SK-N-MC (cell line): ENCODE data around the gene FBXO38.

Experiments used
- DNase-seq: peaks from one replicate; pipeline ENCODE4 v3.0.0-alpha.2; 2011; ENCODE audit warnings: low read depth, low spot score
- H3K27ac ChIP-seq: fragments of 200-600 bp; sonication (generic); 2 replicates; pipeline ENCODE4 v1.5.1; 2016; ENCODE audit warnings: mixed run types
- H3K36me3 ChIP-seq: fragments of 200-600 bp; sonication (generic); 2 replicates; pipeline ENCODE4 v1.6.1; 2017; ENCODE audit warnings: antibody characterized with exemption, low read length, mixed read lengths; ENCODE audit not compliant: insufficient read depth
- H3K4me3 ChIP-seq: fragments of 200-600 bp; sonication (generic); 2 replicates; pipeline ENCODE4 v1.5.1; 2016
- H3K9ac ChIP-seq: fragments of 200-600 bp; sonication (generic); 2 replicates; pipeline ENCODE4 v1.8.0; 2017; ENCODE audit warnings: mixed run types, mixed read lengths; ENCODE audit not compliant: insufficient read length
- H3K9me3 ChIP-seq: fragments of 200-600 bp; sonication (generic); 2 replicates; pipeline ENCODE4 v1.6.1; 2017; ENCODE audit warnings: low read depth, mild to moderate bottlenecking, antibody characterized with exemption, low read length, moderate library complexity, mixed read lengths
- EZH2 ChIP-seq: fragments of 200-600 bp; sonication (generic); IDR thresholded peaks from one replicate; pipeline ENCODE4 v1.6.1; 2017; ENCODE audit warnings: antibody characterized with exemption
- FOXP2 ChIP-seq: optimal IDR thresholded peaks from 2 replicates; pipeline ENCODE3; 2011; ENCODE audit warnings: mild to moderate bottlenecking, moderate library complexity; ENCODE audit not compliant: insufficient read depth; ENCODE audit errors: extremely low read length, control extremely low read depth
- POLR2AphosphoS5 ChIP-seq: IDR thresholded peaks from 2 replicates; pipeline ENCODE4 v1.6.1; 2012; ENCODE audit warnings: mild to moderate bottlenecking, low read depth, low read length, borderline replicate concordance

Gene FBXO38

DNA sequence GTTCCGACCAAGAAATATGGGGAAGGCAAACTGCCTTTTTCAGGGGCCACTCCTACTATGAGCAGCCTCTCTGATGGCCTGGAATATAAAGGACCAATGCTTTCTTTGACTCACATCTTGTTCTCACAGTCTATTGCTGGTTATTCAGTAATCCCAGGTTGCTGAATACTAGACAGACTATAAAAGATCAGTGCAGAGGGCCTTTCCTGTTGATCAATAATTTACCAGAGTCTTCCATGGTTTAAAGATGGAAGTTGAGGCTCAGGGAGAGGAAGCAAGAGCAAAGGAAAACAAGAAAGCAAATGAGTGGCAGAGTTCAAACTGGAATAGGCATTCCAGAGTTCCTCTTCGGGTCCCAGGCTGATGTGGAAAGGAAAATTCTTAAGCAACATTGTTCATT is 62.9 kb downstream of the FBXO38 start:
- no peak for DNase-seq
- no peak overlapping the region for H3K4me3 ChIP-seq
- no peak for TF ChIP-seq POLR2AphosphoS5
- TF ChIP-seq FOXP2, result no peak
- no peak for TF ChIP-seq EZH2

DNA sequence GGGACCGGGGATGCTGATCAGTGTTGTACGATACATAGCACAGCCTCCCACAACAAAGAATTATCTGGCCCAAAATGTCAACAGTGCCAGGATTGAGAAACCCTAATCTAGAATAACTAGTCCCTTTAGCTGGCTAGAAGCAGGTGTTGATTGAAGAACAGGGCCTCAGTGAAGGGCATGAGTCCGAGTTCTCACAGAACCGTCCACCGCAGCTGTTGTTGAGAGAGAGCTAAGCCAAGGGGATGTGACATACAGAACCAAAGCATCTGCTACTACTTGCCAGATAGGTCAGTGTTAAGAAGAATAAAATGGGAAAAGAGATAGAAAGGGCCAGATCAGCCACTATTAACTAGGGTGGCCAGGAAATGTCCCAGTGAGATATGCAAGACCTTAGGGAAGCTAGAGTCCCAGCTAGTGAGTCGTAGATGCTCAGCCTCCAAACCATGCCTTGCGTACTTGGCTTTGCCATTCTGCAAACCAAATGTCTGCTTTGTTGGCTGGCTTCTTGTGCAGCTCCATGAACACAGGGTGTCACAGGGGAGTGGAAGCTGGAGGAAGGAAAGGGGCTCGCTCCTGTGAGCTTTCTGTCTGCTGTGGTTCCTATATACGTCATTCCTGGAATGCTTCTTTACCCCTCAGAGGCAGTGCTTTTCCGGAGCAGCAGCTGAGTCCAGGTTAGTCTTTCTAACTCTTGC is 68.9 kb downstream of the FBXO38 start:
- H3K9me3 ChIP-seq, result no peaks in the 10 kb centered on the region
- H3K27ac ChIP-seq, result no peak overlapping the region
- no peaks in the 10 kb centered on the region for H3K36me3 ChIP-seq
- no peak overlapping the region for H3K4me3 ChIP-seq
- no peak overlapping the region for H3K9ac ChIP-seq
- DNase-seq, result no peak
- no peak for TF ChIP-seq EZH2

More for the DNA sequence above, 62.9 kb downstream of the FBXO38 start:
- Histone ChIP-seq H3K36me3 (peaks cover 4% of the 10 kb centered on the region; the same call in 1 of the 2 replicates), H3K27ac (no peak overlapping the region), H3K9ac (no peak overlapping the region), H3K9me3 (no peaks in the 10 kb centered on the region)

DNA sequence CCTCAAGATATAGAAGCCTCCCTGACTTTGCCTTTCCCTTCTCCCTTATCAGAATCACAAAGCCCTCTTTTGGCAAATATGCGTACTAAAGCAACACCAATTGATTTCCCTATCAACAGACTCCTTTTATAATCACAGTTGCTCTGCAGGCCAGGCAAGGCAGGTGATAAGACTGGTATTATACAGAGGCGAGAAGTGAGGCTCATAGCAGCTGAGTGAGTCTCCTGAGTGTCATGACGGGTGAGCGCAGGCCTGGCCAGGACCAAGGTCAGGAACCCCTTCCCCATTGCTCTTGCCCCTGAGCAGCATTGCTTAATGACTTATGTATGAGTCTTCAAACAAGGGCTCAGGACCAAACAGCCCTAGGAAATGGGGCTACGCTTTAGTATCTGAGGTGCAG is 70.8 kb downstream of the FBXO38 start:
- Histone ChIP-seq H3K9me3 (no peaks in the 10 kb centered on the region), H3K9ac (no peak overlapping the region), H3K36me3 (no peaks in the 10 kb centered on the region), H3K27ac (no peak overlapping the region), H3K4me3 (no peak overlapping the region)
- no peak for DNase-seq
- TF ChIP-seq POLR2AphosphoS5, result no peak
- no peak for TF ChIP-seq EZH2
- TF ChIP-seq FOXP2, result no peak

DNA sequence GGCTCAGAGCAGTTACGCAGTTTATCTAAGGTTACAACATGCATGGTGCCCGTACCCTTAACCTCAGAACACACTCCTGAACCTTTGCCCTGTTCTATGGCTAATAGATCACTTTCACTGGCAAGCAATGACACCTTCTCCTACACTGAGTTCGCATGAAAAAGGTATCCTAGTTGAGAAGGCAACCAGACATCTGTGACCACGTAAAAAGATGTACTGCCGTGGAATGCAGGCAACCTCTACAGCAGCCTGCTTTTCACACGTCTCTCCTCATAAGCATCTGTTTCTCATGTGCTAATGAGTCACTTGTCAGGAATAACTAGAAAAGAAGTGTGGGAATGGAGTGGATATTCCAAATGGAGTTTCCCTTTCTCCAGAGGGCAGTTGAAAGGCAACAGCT is 71.4 kb downstream of the FBXO38 start:
- DNase-seq, result no peak
- H3K9ac ChIP-seq, result no peak overlapping the region
- TF ChIP-seq POLR2AphosphoS5 (no peak), FOXP2 (no peak), EZH2 (no peak)
- no peak overlapping the region for H3K27ac ChIP-seq
- H3K4me3 ChIP-seq, result no peak overlapping the region
- H3K9me3 ChIP-seq, result no peaks in the 10 kb centered on the region
- no peaks in the 10 kb centered on the region for H3K36me3 ChIP-seq

DNA sequence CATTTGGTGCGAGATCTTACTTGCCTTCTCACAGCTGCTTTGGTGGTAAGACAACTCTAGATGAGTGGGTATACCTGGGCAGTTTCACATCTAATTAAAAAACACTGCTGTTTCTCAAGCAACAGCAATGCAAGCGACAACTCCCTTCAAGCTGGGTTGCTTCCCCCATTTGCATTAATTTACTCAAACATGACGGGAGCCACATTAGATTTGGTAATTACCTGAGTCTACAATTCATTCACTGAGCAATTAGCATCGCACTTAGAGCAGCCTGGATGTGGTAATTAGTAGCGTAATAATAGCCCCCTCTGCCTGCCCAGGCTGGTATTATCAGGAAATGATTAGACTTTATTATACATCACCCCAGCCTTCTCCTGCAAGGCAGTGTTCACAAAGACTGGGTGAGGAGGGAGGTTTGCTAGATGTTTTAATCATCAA is 73.4 kb downstream of the FBXO38 start:
- no peak for DNase-seq
- Histone ChIP-seq H3K36me3 (no peaks in the 10 kb centered on the region), H3K9ac (no peak overlapping the region), H3K4me3 (no peak overlapping the region), H3K9me3 (no peaks in the 10 kb centered on the region), H3K27ac (no peak overlapping the region)
- TF ChIP-seq FOXP2 (no peak), EZH2 (no peak), POLR2AphosphoS5 (no peak)

DNA sequence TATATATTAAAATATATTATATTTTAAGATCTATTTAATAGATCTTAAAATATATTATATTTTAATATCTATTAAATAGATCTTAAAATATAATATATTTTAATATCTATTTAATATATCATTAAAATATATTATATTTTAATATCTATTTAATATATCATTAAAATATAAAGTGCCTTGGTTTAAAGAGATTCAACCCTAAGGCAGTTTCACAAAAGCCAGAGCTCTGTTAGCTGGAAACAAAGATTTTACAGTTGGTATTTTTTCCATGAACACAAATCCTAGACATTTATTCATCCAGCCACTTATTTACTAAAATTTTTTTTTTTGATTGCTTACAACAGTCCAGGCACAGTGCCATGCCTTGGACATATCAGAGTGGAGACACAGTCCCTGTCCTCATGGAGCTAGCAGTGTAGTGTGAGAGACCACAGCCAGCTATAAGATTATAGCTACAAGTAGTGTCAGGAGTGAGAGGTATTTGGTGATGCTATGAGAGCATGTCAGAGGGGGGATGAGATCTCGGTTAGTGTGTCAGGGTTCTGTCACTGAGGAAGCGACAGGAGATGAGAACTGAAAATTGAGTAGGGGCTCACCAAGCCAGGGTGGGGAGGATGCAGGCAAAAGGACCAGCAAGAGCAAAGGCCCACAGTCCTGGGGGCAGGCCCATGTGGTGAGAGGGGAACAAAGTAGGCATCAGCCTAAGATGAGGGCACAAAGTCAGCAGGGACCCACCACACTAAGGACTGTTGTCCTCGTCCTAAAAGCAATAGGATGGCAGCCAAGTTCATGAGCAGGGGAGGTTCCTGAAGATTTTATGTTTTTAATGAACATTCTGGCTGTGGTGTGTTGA is 74.5 kb downstream of the FBXO38 start:
- Histone ChIP-seq H3K9me3 (no peaks in the 10 kb centered on the region), H3K36me3 (no peaks in the 10 kb centered on the region), H3K4me3 (no peak overlapping the region), H3K27ac (no peak overlapping the region), H3K9ac (no peak overlapping the region)
- DNase-seq, result no peak
- TF ChIP-seq FOXP2, result no peak
- no peak for TF ChIP-seq POLR2AphosphoS5
- no peak for TF ChIP-seq EZH2

DNA sequence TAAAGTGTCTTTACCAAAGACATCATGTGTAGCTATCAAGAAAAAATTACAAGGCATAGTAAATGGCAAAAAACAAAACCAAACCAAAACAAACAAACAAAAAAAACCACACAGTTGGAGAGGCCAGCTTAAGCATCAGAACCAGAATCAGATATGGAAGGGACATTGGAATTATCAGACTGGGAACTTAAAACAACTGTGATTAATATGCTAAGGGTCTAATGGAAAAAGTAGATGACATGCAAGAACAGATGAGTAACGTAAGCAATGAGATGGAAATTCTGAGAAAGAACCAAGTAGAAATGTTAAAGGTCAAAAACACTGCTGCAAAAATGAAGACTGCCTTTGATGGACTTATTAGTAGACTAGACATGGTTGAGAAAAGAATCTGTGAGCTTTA is 75.9 kb downstream of the FBXO38 start:
- H3K9me3 ChIP-seq, result no peaks in the 10 kb centered on the region
- no peak for TF ChIP-seq POLR2AphosphoS5
- no peak for TF ChIP-seq FOXP2
- TF ChIP-seq EZH2, result no peak
- no peak for DNase-seq
- no peak overlapping the region for H3K4me3 ChIP-seq
- H3K27ac ChIP-seq, result no peak overlapping the region
- no peaks in the 10 kb centered on the region for H3K36me3 ChIP-seq
- no peak overlapping the region for H3K9ac ChIP-seq

DNA sequence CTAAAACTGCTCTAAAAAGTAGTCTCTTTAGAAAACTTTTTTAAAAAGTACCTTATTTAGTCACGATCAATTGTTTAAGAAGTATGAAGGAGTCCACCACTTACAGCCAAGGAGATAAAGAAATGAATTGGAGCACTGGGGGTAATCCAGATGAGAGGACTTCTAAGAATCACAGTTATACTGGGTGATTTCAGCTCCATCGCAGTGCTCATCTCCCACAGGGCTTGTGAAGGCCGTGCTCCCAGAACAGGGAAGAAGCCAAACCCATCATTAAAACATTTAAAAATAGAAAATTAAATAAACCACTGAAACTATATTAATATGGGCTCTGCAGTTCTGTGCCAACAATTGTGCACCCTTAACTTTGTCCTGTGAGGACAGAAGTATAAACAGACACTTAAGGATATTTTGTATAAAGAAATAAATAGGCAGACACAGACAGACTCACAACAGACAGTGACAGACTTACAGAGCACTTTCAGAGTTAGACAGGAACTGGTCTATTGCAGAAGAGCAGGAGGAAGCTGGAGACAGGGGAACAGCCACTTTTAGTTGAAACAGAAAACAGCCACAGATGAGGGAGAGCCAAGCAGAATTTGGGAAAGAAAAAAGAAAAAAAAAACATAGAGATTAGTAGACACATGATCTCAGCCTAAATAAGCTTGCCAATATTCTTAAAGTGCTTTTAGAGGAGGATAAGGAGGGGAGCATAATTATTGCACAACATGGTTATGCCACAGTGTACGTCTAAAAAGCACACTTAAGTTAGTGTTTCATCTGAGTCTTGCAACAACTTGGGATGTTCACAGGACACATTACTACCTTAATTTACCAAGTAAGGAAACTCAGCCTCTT is 81.8 kb downstream of the FBXO38 start:
- no peak for DNase-seq
- Histone ChIP-seq H3K36me3 (no peaks in the 10 kb centered on the region), H3K4me3 (no peak overlapping the region), H3K27ac (no peak overlapping the region), H3K9me3 (no peaks in the 10 kb centered on the region), H3K9ac (no peak overlapping the region)
- TF ChIP-seq EZH2 (no peak), FOXP2 (no peak), POLR2AphosphoS5 (no peak)
